Neuronal stem cell (in vitro differentiated cells): ENCODE results near the gene DDX1.

Source experiments
- DNase-seq: peaks from one replicate; pipeline ENCODE4 v3.0.0-alpha.2; 2013; ENCODE audit warnings: low spot score
- H2AFZ ChIP-seq: one replicate; pipeline ENCODE4 v1.6.1; 2013; ENCODE audit warnings: mild to moderate bottlenecking, low read length, inconsistent platforms
- H2AK5ac ChIP-seq: 2 replicates; pipeline ENCODE4 v1.6.1; 2013; ENCODE audit warnings: low read depth, mild to moderate bottlenecking, inconsistent platforms, low read length, moderate library complexity, mixed read lengths
- H2BK120ac ChIP-seq: 2 replicates; pipeline ENCODE4 v1.6.1; 2013; ENCODE audit warnings: low read depth, mild to moderate bottlenecking, inconsistent platforms, low read length, moderate library complexity, mixed read lengths
- H2BK12ac ChIP-seq: one replicate; pipeline ENCODE4 v1.6.1; 2013; ENCODE audit warnings: low read length, inconsistent platforms
- H2BK15ac ChIP-seq: 2 replicates; pipeline ENCODE4 v1.6.1; 2013; ENCODE audit warnings: mild to moderate bottlenecking, low read length, inconsistent platforms, mixed read lengths
- H2BK5ac ChIP-seq: one replicate; pipeline ENCODE4 v1.6.1; 2013; ENCODE audit warnings: inconsistent platforms, mild to moderate bottlenecking, low read length, moderate library complexity
- H3K14ac ChIP-seq: one replicate; pipeline ENCODE4 v1.6.1; 2013; ENCODE audit warnings: low read length, inconsistent platforms
- H3K18ac ChIP-seq: 2 replicates; pipeline ENCODE4 v1.6.1; 2013; ENCODE audit warnings: low read length, inconsistent platforms
- H3K23ac ChIP-seq: 2 replicates; pipeline ENCODE4 v1.6.1; 2013; ENCODE audit warnings: low read depth, mild to moderate bottlenecking, mixed read lengths, low read length, inconsistent platforms; ENCODE audit not compliant: poor library complexity
- H3K27ac ChIP-seq: replicated peaks from 3 replicates; pipeline ENCODE4 v1.5.1; 2013; ENCODE audit warnings: low read length, inconsistent platforms
- H3K27me3 ChIP-seq, 3 experiments: 2 replicates each; pipeline ENCODE4 v1.6.1; 2013; ENCODE audit warnings: low read length in 3 of 3, mild to moderate bottlenecking in 2 of 3, inconsistent platforms in 1 of 3, low read depth in 1 of 3, mixed read lengths in 1 of 3, moderate library complexity in 1 of 3; ENCODE audit not compliant: control insufficient read depth in 3 of 3, insufficient read depth in 3 of 3
- H3K36me3 ChIP-seq, 2 donors: replicated peaks in 1 of 2; 2 replicates each; pipeline ENCODE4 v1.6.1; 2013; ENCODE audit warnings: low read length in 2 of 2; ENCODE audit not compliant: control insufficient read depth in 2 of 2, insufficient read depth in 2 of 2
- H3K4ac ChIP-seq: 2 replicates; pipeline ENCODE4 v1.6.1; 2013; ENCODE audit warnings: inconsistent platforms, mild to moderate bottlenecking, low read length, moderate library complexity
- H3K4me1 ChIP-seq, 2 donors: 1 replicate in 1 of 2; 2 replicates in 1 of 2; pipeline ENCODE4 v1.6.1; 2013; ENCODE audit warnings: low read length in 2 of 2, low read depth in 1 of 2; ENCODE audit not compliant: control insufficient read depth in 2 of 2, insufficient read depth in 1 of 2
- H3K4me2 ChIP-seq: one replicate; pipeline ENCODE4 v1.6.1; 2013; ENCODE audit warnings: mild to moderate bottlenecking, low read length, inconsistent platforms; ENCODE audit not compliant: insufficient read depth, poor library complexity, severe bottlenecking
- H3K4me3 ChIP-seq, 2 donors: 2 replicates each; pipeline ENCODE4 v1.5.1; 2013; ENCODE audit warnings: low read length in 2 of 2, mild to moderate bottlenecking in 2 of 2, inconsistent platforms in 1 of 2, moderate library complexity in 1 of 2
- H3K79me1 ChIP-seq: one replicate; pipeline ENCODE4 v1.6.1; 2013; ENCODE audit warnings: low read depth, mild to moderate bottlenecking, inconsistent platforms, low read length, moderate library complexity
- H3K9ac ChIP-seq: one replicate; pipeline ENCODE4 v1.6.1; 2013; ENCODE audit warnings: mild to moderate bottlenecking, low read depth, low read length, inconsistent platforms; ENCODE audit not compliant: poor library complexity
- H3K9me3 ChIP-seq, 2 donors: replicated peaks in 1 of 2; 2 replicates each; pipeline versions ENCODE3 to v1.6.1; 2013; ENCODE audit warnings: low read length in 2 of 2, mild to moderate bottlenecking in 2 of 2, inconsistent platforms in 1 of 2, low read depth in 1 of 2, mixed read lengths in 1 of 2, moderate library complexity in 1 of 2; ENCODE audit not compliant: control insufficient read depth in 2 of 2, insufficient read depth in 1 of 2
- H4K8ac ChIP-seq: one replicate; pipeline ENCODE4 v1.6.1; 2013; ENCODE audit warnings: low read depth, mild to moderate bottlenecking, inconsistent platforms, low read length, moderate library complexity
- H4K91ac ChIP-seq: one replicate; pipeline ENCODE4 v1.6.1; 2013; ENCODE audit warnings: low read length, low read depth, mild to moderate bottlenecking, inconsistent platforms; ENCODE audit not compliant: poor library complexity
- WGBS, 2 donors: extraction: QIAGEN DNeasy Blood & Tissue Kit; methylation state at CpG; one replicate each; pipeline ENCODE4 v1.1.7; 2013; ENCODE audit warnings: missing lambda C conversion rate in 2 of 2, mixed read lengths in 1 of 2; ENCODE audit not compliant: insufficient read length in 2 of 2, insufficient replicate concordance in 1 of 2; ENCODE audit errors: extremely low coverage in 2 of 2; 5-methylcytosine and 5-hydroxymethylcytosine counted together

The DDX1 gene

DNA sequence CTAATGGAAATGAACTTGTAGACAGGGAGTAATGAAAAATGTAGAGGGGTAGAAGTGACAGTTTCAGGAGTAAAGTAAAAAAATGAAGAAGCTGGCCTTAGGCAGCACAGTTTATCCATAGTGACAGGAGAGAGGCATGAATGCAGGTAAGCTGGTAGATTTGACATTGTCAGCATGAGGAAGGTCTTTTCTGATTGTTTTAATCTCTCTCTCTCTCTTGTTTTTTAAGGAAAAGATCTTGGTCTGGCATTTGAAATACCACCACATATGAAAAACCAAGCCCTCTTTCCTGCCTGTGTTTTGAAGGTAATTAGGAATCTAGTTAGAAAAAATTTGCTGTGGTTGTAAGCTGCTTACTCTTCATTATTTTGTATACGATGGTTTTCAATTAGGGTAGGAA is 14.1 kb downstream of the DDX1 start:
- Histone ChIP-seq H2BK15ac (no peak overlapping the region), H3K27ac (no peak overlapping the region), H4K91ac (no peak overlapping the region), H3K79me1 (peaks cover 2% of the 10 kb centered on the region), H3K36me3 (peaks cover 38 to 99% of the 10 kb centered on the region in 2 donors), H3K14ac (no peak overlapping the region), H2BK5ac (no peak overlapping the region), H3K27me3 (no peaks in the 10 kb centered on the region), H3K23ac (no peak overlapping the region), H3K9me3 (peaks cover 0 to 10% of the 10 kb centered on the region in 2 donors), H2BK12ac (no peak overlapping the region), H3K4ac (no peak overlapping the region), H3K9ac (no peak overlapping the region), H3K4me1 (no peaks in the 10 kb centered on the region), H3K18ac (no peak overlapping the region), H3K4me2 (no peak overlapping the region), H2AFZ (no peak overlapping the region), H2AK5ac (no peak overlapping the region), H4K8ac (no peak overlapping the region), H2BK120ac (no peak overlapping the region), H3K4me3 (no peak overlapping the region)
- no peak for DNase-seq
- whole genome bisulfite sequencing, 2 donors: no CpG with 5 or more reads among the region's 1 CpG

DNA sequence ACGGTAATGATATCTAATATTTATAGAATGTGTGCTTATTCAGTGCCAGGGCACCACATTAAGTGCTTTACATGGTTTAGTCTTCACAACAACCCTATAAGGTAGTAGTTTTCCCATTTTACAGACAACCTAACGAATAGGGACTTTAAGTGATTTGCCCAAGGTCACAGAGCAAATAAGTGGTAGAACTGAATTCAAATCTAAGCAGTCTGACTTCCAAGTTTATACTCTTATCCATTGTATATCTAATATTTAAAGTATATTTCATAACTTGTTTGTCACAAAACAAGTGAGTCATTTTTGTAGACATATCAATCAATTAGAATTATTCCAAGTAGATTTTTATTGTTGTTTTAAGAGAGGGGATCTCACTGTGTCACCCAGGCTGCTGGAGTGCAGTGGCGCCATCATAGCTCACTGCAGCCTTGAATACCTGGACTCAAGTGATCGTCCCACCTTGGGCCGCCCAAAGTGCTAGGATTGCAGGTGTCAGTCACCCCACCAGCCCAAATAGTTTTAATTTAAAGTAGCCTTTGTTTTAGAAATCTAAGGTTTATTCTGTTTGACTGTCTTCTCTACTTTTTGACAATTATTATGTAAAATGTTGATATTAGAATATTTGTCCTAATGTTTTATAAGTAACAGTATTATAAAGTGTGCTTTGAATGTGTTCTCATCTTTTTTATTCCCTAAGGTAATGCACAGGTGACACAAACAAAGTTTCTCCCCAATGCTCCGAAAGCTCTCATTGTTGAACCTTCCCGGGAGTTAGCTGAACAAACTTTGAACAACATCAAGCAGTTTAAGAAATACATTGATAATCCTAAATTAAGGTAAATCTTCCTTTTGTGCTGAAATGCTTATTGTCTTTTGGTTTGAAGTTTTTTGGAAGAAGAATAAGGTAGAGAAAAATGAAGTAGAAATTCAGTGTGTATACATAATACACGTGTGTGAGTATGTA is 15.1 kb downstream of the DDX1 start:
- H3K79me1 ChIP-seq: peaks cover 2% of the 10 kb centered on the region
- H2BK120ac ChIP-seq: no peak overlapping the region
- H3K23ac ChIP-seq: no peak overlapping the region
- no peak overlapping the region for H3K9ac ChIP-seq
- no peak for DNase-seq
- H2AFZ ChIP-seq: no peak overlapping the region
- peaks cover 33 to 89% of the 10 kb centered on the region in 2 donors for H3K36me3 ChIP-seq
- H3K27ac ChIP-seq: no peak overlapping the region
- H2BK12ac ChIP-seq: no peak overlapping the region
- H4K8ac ChIP-seq: no peak overlapping the region
- H3K9me3 ChIP-seq: peaks cover 0 to 10% of the 10 kb centered on the region in 2 donors
- no peak overlapping the region for H2BK5ac ChIP-seq
- no peak overlapping the region for H3K4me3 ChIP-seq
- H3K14ac ChIP-seq: no peak overlapping the region
- H3K27me3 ChIP-seq: no peaks in the 10 kb centered on the region
- no peak overlapping the region for H3K4ac ChIP-seq
- no peaks in the 10 kb centered on the region for H3K4me1 ChIP-seq
- WGBS, 2 donors: no CpG with 5 or more reads among the region's 8 CpGs
- no peak overlapping the region for H3K4me2 ChIP-seq
- H4K91ac ChIP-seq: no peak overlapping the region
- H2BK15ac ChIP-seq: no peak overlapping the region
- H2AK5ac ChIP-seq: no peak overlapping the region
- H3K18ac ChIP-seq: no peak overlapping the region

DNA sequence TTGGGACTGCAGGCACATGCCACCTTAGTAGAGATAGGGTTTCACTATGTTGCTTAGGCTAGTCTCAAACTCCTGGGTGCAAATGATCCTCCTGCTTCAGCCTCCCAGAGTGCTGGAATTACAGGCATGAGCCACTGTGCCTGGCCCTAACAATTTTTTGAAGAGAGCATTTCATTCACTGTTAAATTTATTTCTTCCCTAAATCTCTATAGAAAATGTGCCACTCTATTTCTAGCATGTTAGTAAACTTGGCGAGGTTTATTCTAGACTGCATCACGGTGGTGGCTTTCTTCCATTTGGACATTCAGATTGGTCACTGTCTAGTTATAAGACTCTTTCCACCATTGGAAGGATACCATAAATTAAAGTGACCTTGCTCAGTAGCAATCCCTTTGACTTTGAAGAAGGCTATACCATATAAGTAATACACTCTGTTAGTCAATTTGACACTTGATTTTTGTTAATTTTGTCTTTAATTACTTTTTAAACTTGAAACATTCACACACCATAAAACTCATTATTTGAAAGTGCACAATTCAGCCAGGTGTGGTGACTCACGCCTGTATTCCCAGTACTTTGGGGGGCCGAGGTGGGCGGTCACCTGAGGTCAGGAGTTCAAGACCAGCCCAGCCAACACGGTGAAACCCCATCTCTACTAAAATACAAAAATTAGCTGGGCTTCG is 16.2 kb downstream of the DDX1 start:
- no peak overlapping the region for H2BK12ac ChIP-seq
- H2BK5ac ChIP-seq: no peak overlapping the region
- H3K23ac ChIP-seq: no peak overlapping the region
- no peak overlapping the region for H2AFZ ChIP-seq
- H3K14ac ChIP-seq: no peak overlapping the region
- no peak overlapping the region for H2AK5ac ChIP-seq
- no peak overlapping the region for H3K9ac ChIP-seq
- H3K79me1 ChIP-seq: peaks cover 2% of the 10 kb centered on the region
- H4K91ac ChIP-seq: no peak overlapping the region
- H3K27me3 ChIP-seq: no peaks in the 10 kb centered on the region
- no peak overlapping the region for H3K4me2 ChIP-seq
- H3K27ac ChIP-seq: no peak overlapping the region
- H3K4ac ChIP-seq: no peak overlapping the region
- H3K4me3 ChIP-seq: no peak overlapping the region
- no peak overlapping the region for H3K18ac ChIP-seq
- no peak for DNase-seq
- no CpG with 5 or more reads among the region's 7 CpGs for WGBS, 2 donors
- no peak overlapping the region for H2BK120ac ChIP-seq
- peaks cover 0 to 10% of the 10 kb centered on the region in 2 donors for H3K9me3 ChIP-seq
- no peak overlapping the region for H2BK15ac ChIP-seq
- no peak overlapping the region for H4K8ac ChIP-seq
- H3K4me1 ChIP-seq: no peaks in the 10 kb centered on the region
- H3K36me3 ChIP-seq: peaks cover 26 to 78% of the 10 kb centered on the region in 2 donors

DNA sequence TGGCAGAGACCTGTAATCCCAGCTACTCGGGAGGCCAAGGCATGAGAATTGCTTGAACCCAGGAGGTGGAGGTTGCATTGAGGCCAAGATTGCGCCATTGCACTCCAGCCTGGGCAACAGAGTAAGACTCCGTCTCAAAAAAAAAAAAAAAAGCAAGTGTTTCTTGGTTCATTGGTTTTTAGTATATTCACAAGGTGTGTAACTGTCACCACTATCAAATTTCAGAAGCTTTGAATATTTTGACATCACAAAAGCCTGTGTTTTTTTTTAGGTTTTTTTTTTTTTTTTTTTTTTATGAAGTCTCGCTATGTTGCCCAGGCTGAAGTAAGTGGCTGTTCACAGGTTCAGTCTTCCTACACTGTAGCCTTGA is 16.7 kb downstream of the DDX1 start:
- no peak overlapping the region for H3K4me2 ChIP-seq
- H4K8ac ChIP-seq: no peak overlapping the region
- no peak overlapping the region for H4K91ac ChIP-seq
- H3K18ac ChIP-seq: no peak overlapping the region
- H2BK15ac ChIP-seq: no peak overlapping the region
- H3K9me3 ChIP-seq: peaks cover 0 to 14% of the 10 kb centered on the region in 2 donors
- H3K4me1 ChIP-seq: no peaks in the 10 kb centered on the region
- no peak overlapping the region for H2AK5ac ChIP-seq
- H3K4ac ChIP-seq: no peak overlapping the region
- H3K27ac ChIP-seq: no peak overlapping the region
- H3K79me1 ChIP-seq: peaks cover 2% of the 10 kb centered on the region
- no peaks in the 10 kb centered on the region for H3K27me3 ChIP-seq
- H3K23ac ChIP-seq: no peak overlapping the region
- no peak overlapping the region for H2BK5ac ChIP-seq
- peaks cover 27 to 78% of the 10 kb centered on the region in 2 donors for H3K36me3 ChIP-seq
- no peak for DNase-seq
- H3K9ac ChIP-seq: no peak overlapping the region
- H3K4me3 ChIP-seq: no peak overlapping the region
- H2AFZ ChIP-seq: no peak overlapping the region
- no peak overlapping the region for H3K14ac ChIP-seq
- no peak overlapping the region for H2BK120ac ChIP-seq
- H2BK12ac ChIP-seq: no peak overlapping the region
- WGBS, 2 donors: no CpG with 5 or more reads among the region's 4 CpGs
